ENCODE measurements around the gene MTHFD2L.
A peak's percentile ranks its signal among the peaks of the same experiment; 100 is the strongest.

MTHFD2L gene

DNA sequence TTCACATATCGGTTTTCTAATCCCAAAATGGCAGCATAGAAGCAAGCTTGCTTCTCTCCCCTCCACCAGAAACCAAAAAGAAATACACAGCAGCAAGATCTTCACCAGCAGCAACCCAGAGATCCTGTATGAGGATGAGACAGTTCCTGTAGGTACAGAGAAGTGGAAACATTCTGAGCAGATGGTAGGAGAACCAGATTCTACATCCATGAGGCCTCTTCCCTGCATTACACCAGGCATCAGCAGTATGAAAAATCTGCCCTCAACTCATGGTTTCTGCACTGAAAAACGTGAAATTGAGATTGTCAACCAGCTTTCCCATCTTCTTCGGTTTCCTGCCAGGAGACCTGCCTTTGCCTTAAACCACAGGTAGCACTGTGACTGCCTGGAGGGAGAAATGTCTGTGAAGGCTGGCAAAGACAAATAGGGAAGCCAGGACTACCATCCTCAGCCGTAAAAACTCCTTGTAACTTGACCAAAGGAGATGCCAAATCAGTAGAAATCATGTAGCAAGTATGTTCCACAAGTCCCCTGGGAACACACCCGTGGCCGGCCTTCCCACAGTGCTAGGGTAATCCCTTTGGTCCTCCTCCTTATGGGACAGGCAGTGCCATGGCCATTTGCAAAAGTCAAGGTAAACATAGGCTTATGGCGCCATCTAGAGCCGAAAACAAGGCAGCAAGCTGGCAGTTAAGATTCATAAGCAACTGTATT is 24.0 kb upstream of the MTHFD2L start:
- peak; percentile 74 for DNase-seq

DNA sequence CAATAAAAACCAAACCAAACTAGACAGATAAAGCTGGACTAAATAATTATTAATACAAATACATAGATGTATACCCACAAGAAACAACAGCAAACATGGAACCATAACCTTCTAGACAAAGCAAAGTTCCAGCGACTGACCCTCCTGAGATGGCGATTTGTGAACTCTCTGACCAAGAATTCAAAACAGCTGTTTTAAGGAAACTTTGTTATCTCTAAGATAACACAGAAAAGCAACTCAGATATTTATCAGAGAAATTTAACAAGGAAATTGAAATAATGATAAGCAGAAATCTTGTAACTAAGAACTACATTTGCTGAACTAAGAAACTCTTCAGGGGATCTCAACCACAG is 23.4 kb upstream of the MTHFD2L start:
- no peak for DNase-seq

DNA sequence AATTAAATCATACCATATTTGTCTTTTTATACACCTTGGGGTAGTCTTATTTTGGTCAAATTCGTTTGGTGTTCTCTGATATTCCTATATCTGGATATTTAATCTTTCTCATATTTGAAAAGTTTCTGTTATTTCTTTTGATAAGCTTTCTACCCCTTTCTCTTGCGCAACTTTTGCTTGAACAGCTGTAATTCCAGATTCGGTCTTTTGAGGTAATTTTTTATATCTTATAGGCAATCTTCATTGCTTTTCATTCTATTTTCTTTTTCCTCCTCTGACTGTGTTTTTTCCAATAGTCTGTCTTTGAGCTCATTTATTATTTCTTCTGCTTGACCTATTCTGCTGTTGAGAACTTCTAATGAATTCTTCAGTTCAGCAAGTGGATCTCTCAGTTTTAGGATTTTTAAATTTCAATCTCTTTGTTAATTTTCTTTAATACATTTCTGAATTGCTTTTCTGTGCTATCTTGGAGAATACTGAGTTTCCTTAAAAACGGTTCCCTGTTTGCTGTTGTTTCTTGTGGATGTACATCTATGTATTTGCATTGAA is 11.3 kb upstream of the MTHFD2L start:
- DNase-seq: no peak

DNA sequence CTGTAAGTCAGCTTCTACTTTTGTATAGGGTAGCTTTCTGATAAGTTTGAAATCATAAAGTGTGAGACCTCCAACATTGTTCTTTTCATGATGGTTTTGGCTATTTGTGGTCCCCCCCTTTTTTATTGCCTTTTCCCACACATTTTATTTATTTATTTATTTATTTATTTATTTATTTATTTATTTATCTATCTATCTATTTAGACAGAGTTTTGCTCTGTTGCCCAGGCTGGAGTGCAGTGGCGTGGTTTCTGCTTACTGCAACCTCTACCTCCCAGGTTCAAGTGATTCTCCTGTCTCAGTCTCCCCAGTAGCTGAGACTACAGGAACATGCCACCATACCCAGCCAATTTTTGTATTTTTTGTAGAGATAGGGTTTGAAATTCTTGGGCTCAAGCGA is 9.7 kb upstream of the MTHFD2L start:
- DNase-seq: no peak

- DNase-seq: no peak
Observed at GRCh38 chr4:74152836-74153235, 5.1 kb upstream of the MTHFD2L start.

DNA sequence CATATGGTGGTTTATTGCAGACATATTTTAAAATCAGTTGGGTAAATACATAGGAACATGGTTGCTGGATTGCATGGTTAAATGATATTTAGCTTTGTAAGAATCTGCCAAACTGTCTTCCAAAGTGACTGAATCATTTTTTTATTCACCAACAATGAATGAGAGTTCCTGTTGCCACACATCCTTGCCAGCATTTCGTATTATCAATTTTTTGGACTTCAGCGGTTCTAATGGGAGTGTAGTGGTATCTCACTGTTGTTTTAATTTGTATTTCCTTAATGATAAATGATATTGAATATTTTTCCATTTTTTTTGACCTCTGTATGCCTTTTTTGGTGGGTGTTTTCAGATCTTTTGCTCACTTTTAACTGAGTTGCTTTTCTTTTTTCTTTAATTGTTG is 1.4 kb upstream of the MTHFD2L start:
- no peak for DNase-seq

DNA sequence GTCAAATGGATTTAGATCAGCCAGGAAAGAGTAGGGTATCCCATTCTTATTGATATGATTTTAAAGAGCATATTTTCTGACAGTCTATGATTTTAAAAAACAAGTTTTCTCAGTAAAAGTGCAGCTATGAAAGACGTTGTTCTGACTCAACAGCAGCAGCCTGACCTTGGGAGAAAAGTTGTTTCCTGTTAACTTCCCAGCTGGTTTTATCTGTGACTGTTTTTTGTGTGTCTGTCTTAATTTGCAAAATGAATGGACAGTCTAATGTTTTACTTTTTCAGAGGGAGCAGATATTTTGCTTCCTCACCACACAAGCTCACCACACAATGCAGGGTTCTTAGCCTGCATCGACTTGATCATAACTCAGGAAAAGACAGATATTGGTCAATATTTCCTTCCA is 764 bp upstream of the MTHFD2L start:
- DNase-seq: no peak

DNA sequence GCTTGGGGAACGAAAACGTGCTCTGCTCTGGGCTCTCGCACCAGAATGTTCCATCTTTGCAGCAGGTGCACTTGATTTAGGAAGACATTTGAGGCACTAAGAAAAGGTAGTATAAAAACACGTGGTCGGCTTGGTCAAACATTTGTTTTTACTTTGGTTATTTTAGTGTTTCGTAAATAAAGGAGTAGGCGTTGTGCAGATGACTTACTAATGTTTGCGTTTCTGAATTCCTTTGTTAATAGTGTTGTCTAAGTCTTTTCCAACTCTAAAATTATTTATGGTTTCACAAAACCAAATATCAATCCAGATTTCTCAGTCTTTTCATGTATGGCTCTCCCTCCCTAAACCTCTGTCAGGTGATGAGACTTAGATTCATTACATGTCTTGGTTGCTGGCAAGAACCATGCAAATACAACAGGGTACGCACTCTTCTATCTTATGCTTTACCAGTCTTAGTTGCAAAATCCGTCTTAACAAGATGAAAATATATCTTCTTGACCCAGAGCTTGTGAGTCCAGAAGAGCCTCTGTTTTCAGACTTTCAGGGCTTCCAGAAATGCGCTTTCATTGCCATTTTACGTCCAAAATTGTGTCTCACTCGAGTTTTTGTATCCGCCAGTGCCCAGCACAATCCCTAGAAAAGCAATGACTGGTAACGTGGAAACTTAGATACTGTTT is 686 bp downstream of the MTHFD2L start:
- no peak for DNase-seq

- no peak for DNase-seq
Observed at GRCh38 chr4:74159143-74159709, 1.3 kb downstream of the MTHFD2L start.

DNA sequence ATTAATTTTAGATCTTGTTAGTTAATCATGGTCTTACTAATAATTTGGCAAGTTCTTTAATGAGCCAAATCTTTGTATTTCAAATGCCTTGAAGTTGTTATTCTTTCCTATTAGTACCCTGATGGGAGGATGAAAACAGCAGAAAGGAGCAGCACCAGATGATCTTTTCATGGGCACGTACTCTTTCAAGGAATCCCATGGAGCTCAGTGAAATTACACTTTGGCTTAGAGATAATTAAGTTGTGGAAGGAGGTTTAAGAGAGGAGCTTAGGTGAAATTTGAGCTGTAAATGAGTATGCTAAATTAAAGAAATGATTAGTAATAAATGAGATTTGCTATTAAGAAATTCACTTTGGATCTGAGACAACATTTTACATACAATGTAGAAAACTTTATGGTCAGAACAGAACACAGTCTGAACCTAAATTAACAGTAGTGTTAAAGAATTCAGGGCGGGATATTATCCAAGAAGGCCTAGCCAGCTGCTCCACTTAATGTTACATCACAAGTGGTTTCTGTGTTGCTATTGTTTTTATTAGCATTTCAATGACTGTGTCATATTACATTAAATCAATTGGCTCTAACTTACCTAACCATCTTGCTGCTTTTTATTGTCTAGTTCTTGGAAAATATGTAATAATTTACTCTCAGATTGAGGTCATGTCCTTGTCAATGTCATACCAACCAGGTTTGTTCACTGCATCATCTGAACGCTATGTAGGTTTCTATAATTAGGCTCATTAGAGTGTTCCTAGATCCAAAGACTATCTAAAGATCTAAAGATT is 3.9 kb downstream of the MTHFD2L start:
- no peak for DNase-seq

- DNase-seq: no peak
Observed at GRCh38 chr4:74166135-74166534, 8.2 kb downstream of the MTHFD2L start.

GRCh38 chr4:74166818-74167217 is 8.9 kb downstream of the MTHFD2L start:
- no peak for DNase-seq

DNA sequence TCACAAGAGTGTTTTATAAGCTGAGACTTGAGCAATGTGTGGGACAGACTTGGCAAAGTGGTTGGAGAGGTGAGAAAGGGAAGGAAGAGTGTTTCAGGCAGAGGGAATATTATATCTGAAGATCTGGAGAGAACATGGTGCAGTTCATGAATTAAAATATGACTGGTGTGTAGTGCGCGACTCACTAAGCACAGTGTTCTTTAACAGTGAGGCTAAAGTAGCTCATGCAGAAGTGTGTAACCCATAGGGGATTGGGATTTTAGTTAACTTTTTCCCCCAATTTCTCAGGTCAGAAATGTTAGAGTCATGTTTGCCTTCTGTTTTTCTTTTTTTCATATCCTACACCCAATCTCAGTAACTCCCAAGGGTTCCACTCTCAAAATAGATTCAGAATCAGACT is 9.7 kb downstream of the MTHFD2L start:
- DNase-seq: no peak

DNA sequence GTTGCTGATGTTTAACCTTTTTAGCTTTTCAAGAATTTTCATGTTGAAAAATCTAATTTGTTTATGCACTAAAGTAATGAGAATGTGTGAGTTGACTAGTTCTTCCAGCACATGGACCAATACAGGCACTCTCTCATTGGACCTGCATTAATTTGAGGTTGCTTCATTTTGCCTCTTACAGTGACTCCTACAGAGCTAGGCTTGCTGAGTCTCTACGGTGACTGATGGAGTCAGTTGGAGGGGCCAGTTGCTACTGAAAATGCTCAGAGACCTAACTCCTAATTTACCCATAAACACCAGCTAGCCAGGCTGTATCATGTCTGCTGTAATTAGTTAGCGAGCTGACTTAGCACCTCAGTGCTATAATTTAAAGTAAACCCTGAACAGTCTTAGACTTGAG is 10.9 kb downstream of the MTHFD2L start:
- DNase-seq: no peak

- no peak for DNase-seq
Observed at GRCh38 chr4:74173321-74173720, 15.4 kb downstream of the MTHFD2L start.

DNA sequence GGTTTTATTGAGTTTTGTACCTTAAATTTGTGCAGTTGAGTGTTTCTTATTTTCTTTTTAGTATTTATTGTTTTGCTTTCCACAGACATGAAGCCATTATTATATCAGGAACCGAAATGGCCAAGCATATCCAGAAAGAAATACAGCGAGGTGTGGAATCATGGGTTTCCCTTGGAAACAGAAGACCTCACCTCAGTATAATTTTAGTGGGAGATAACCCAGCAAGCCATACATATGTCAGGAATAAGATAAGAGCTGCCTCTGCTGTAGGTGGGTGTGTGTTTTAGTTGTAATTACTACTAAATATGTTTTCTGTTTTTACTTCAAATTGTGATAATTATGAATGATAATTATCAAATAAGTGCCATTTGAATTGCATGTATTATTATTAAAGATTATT is 16.5 kb downstream of the MTHFD2L start:
- DNase-seq: no peak

DNA sequence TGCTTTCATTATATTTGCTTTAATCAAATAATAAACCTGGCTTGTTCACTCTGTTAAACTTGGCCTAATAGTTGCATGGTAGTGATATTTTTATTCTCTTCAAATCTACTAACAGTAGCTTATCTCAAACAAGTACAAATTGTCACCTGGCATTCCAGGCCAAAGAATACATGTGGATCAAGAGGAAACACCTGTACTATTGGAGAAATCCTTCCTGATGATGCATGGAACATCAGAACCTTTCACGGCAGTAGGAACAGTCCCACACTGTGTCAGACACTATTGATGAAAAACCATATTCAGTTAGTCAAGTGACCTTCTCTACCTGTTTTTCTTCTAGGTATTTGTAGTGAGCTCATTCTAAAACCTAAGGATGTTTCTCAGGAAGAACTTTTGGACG is 17.0 kb downstream of the MTHFD2L start:
- no peak for DNase-seq

DNA sequence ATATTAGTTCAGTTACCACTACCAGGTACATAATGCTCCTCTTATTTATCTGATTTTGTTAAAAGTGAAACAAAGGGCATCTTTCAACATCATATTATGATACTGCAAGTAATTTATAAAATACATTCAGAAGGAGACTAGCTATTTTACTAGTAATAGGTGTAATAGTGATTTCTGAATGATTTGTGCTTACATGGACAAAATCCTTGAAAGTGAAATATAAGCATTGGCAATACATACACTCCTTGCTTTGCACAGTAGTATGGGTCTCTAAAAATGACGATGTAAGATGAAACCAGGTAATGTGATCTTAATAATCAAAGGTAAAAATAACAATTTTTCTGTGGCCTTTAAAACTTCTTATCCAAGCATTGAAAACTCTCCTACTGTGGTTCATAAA is 17.5 kb downstream of the MTHFD2L start:
- DNase-seq: no peak

DNA sequence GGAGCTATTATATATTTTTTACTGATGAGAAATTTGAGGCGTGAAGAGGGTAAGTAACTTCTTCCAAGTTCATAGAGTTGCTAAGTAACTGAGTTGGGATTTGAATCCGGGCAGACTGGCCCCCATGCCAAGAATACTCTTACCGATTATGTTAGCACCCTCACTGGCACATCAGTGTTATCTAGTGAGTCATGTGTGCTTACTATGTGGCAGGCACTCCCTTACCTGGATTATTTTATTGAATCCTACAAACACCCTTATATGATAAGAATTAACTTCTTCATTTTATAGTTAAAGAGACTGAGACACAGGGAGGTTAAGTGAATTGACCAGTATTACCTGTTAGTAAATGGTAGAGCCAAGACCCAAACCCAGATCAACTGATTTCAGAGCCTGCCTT is 20.9 kb downstream of the MTHFD2L start:
- DNase-seq: no peak

DNA sequence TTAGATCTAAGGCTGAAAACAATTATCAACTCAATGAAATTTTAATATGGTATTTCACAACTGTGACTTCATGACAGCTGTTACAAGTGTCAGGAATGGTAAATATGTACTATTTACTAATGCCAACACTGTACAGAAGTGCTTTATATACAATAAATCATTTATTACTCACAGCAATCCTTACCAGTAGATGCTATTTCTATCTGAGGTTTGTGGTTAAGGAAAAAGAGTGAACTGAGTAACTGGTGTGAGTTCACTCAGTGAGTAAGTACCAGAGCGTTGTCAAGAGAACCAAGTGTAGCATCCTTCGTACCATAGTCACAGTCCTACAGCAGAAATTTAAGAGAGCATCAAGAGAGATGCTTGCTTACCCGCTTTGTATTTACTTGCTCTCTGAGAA is 23.3 kb downstream of the MTHFD2L start:
- no peak for DNase-seq

- DNase-seq: no peak
Observed at GRCh38 chr4:74188912-74189311, 31.0 kb downstream of the MTHFD2L start.

DNA sequence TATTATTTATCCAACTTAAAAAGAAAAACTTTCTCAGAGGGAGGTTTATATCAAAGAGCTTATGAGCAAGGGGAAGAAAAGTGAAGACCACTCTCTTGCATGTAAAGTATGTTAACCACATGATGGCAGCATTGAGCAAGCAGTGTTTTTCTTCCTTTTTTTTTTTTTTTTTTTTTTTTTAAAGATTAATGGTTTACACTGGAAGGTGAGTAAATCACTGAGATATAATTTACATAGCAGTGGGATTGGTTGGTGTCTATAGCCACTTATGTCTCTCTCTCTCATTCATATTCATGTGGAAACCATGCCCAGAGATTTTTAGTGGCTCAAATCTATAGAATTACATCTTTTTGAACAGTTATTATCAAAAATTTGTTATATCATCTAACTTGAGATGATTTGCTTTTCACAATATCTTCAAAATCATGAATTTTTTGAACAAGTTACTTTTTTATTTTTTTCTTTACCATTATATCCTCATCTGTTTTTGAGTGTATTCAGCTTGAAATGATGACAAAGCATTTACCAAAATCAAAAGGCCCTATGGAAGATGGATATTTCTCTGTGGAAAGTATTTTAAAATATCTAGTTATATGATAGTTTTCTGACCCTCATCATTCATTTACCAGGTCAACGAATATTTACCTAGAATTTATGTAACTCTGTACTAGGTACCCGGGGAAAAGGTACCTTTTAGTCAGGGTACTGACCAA is 31.6 kb downstream of the MTHFD2L start:
- DNase-seq: no peak

DNA sequence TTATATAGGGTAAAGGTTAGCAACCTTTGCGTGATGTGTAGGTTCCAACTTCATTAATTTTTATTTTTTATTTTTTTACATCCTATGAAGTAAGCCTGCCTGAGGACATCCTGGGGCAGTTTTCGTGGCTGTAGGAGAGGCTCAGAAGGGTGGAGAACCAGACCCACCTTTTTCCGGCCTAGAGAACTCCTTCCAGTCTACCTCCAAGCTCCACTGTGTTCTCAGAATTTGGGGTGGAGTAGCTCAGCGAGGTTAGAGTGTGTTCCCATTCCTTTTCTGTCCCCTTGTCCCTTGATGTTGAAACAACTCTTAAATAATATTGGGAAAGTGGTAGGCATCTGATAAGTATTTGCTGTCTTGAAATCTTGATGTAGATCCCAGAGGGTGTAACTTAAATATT is 32.4 kb downstream of the MTHFD2L start:
- no peak for DNase-seq
